Measurements from ENCODE around the gene ZC3H12D.

- no peak for TF ChIP-seq POLR2A (IDR thresholded peaks at IDR 0.05)
- TF ChIP-seq, protein P1, sequence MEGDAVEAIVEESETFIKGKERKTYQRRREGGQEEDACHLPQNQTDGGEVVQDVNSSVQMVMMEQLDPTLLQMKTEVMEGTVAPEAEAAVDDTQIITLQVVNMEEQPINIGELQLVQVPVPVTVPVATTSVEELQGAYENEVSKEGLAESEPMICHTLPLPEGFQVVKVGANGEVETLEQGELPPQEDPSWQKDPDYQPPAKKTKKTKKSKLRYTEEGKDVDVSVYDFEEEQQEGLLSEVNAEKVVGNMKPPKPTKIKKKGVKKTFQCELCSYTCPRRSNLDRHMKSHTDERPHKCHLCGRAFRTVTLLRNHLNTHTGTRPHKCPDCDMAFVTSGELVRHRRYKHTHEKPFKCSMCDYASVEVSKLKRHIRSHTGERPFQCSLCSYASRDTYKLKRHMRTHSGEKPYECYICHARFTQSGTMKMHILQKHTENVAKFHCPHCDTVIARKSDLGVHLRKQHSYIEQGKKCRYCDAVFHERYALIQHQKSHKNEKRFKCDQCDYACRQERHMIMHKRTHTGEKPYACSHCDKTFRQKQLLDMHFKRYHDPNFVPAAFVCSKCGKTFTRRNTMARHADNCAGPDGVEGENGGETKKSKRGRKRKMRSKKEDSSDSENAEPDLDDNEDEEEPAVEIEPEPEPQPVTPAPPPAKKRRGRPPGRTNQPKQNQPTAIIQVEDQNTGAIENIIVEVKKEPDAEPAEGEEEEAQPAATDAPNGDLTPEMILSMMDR (IDR thresholded peaks at IDR 0.05): no peak
Observed at GRCh38 chr6:149478631-149479314, 6.0 kb downstream of the ZC3H12D start.

Measured in thyroid gland (tissue), 4 donors.